Measurements from ENCODE around the gene IFNL3.

IFNL3 gene

GRCh38 chr19:39194832-39195542 is 49.8 kb downstream of the IFNL3 start:
- TF ChIP-seq CTCF (IDR thresholded peaks at IDR 0.05; ENCODE audit: low read depth, low read length, poor library complexity, severe bottlenecking) (no peak), EZH2phosphoT487 (IDR thresholded peaks at IDR 0.05; ENCODE audit: borderline replicate concordance, low read length) (no peak)
- no peaks in the 10 kb centered on the region for H3K4me1 ChIP-seq (ENCODE audit: control insufficient read depth, low read length)
- H3K79me2 ChIP-seq (ENCODE audit: control insufficient read depth, low read length): no peaks in the 10 kb centered on the region
- no peaks in the 10 kb centered on the region for H3K9me3 ChIP-seq (ENCODE audit: control insufficient read depth, insufficient read depth, low read length)
- no peaks in the 10 kb centered on the region for H3F3A ChIP-seq (ENCODE audit: control insufficient read depth, insufficient read depth)
- no peak overlapping the region for H3K4me3 ChIP-seq (ENCODE audit: low read length)
- H3K27me3 ChIP-seq (ENCODE audit: control insufficient read depth, low read length): peaks cover 7% of the 10 kb centered on the region
- H3K4me2 ChIP-seq (ENCODE audit: low read length): no peak overlapping the region
- H3K36me3 ChIP-seq (ENCODE audit: control insufficient read depth, low read length): no peaks in the 10 kb centered on the region
- H3K9me2 ChIP-seq (replicated peaks; ENCODE audit: control insufficient read depth, low read length): no peaks in the 10 kb centered on the region
- no peaks in the 10 kb centered on the region for H4K20me1 ChIP-seq (ENCODE audit: control insufficient read depth, insufficient read depth, low read depth, low read length)
- H3K27ac ChIP-seq (ENCODE audit: low read depth, low read length): no peak overlapping the region

- no peaks in the 10 kb centered on the region for H3K4me1 ChIP-seq (ENCODE audit: control insufficient read depth, low read length)
- no peaks in the 10 kb centered on the region for H3F3A ChIP-seq (ENCODE audit: control insufficient read depth, insufficient read depth)
- no peaks in the 10 kb centered on the region for H3K36me3 ChIP-seq (ENCODE audit: control insufficient read depth, low read length)
- H3K9me2 ChIP-seq (replicated peaks; ENCODE audit: control insufficient read depth, low read length): no peaks in the 10 kb centered on the region
- no peak for TF ChIP-seq CTCF (IDR thresholded peaks at IDR 0.05; ENCODE audit: low read depth, low read length, poor library complexity, severe bottlenecking)
- no peak for TF ChIP-seq EZH2phosphoT487 (IDR thresholded peaks at IDR 0.05; ENCODE audit: borderline replicate concordance, low read length)
- no peaks in the 10 kb centered on the region for H4K20me1 ChIP-seq (ENCODE audit: control insufficient read depth, insufficient read depth, low read depth, low read length)
- H3K27ac ChIP-seq (ENCODE audit: low read depth, low read length): no peak overlapping the region
- no peaks in the 10 kb centered on the region for H3K9me3 ChIP-seq (ENCODE audit: control insufficient read depth, insufficient read depth, low read length)
- no peak overlapping the region for H3K4me3 ChIP-seq (ENCODE audit: low read length)
- H3K4me2 ChIP-seq (ENCODE audit: low read length): no peak overlapping the region
- peaks cover 7% of the 10 kb centered on the region for H3K27me3 ChIP-seq (ENCODE audit: control insufficient read depth, low read length)
- no peaks in the 10 kb centered on the region for H3K79me2 ChIP-seq (ENCODE audit: control insufficient read depth, low read length)
Observed at GRCh38 chr19:39193803-39194202, 51.0 kb downstream of the IFNL3 start.

All from DOHH2 (cell line).